GM19099 (cell line): ENCODE measurements around the gene SLC1A7.

ENCODE experiments used
- POLR2A ChIP-seq: IDR thresholded peaks from 3 replicates; pipeline ENCODE4 v1.6.1; 2011; ENCODE audit warnings: low read depth; ENCODE audit not compliant: insufficient read length; ENCODE audit errors: extremely low read depth

The SLC1A7 gene

DNA sequence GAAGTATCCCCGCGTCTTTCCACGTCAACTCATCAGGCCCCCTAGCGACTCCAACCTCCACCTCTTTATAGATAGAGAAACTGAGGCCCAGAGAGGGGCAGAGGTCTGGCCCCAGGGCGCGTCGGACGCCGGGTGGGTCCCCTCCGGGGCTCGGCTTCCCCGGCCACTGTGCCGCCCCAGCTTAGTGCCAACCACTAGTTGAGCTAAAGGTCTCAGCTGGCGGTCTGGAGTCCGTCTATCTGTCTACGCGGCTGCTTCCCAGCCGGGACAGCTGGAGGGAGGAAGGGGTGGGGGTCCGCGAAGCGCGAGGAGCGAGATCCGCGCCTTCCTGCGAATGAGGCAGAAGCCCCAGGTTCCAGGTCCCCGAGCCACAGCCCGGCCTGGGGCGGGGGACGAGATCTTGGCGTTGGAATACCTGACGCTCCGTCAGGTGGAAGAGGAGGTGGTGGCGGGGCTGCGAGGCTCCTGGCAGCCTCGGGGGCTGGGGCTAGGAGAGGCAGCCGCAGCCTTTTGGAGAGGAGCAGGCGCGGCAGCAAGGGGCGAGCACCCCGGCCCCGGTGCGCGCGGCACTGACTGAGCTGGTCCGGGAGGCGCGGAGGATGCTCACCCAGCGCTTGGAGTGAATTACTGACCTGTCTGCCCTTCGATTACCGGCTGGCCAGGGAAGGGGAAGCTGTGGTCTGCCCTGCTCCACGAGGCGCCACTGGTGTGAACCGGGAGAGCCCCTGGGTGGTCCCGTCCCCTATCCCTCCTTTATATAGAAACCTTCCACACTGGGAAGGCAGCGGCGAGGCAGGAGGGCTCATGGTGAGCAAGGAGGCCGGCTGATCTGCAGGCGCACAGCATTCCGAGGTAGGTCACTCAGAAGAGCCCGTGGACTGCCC is 79.5 kb downstream of the SLC1A7 start:
- no peak for TF ChIP-seq POLR2A

DNA sequence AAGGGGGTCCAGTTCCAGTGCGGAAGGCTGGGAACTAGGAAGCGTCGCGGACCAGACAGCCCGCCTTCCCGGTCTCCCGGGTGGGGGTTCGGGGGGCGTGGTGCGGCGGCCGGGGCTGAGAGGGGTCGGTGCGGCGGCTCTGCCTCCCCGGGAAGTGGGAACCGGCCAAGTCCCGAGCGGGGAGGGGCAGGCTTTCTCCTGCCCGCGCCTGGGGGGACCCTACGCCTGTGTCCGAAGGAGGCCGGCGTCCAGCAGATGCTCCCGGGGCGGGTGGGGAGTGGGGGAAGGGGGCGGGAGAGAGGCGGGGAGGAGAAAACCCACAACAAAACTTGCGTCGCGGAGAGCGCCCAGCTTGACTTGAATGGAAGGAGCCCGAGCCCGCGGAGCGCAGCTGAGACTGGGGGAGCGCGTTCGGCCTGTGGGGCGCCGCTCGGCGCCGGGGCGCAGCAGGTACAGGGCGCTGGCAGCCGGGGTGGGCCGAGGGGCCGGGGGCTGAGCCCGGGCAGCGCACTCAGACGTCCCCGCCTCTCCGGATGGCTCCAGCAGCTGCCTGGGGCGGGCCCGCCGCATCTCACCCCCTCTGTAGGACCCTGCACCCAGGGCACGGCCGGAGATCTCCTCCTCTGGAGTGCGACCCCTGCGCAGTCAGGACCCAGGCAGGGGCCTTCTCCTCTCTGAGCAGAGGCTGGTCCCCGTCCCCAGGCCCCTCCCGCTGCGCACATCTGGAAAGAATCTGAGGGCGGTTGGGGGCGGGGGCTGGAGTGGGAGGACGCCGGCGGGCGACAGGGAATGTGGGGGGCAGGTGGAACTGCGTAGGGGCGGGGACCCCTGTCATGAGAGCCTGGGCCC is 80.4 kb downstream of the SLC1A7 start, which contains the start of gene PODN:
PODN (plus strand) TSS at position 355 of the 849 bp plus-strand sequence. CDS start 7,643 bp downstream, outside the sequence.
- no peak for TF ChIP-seq POLR2A

DNA sequence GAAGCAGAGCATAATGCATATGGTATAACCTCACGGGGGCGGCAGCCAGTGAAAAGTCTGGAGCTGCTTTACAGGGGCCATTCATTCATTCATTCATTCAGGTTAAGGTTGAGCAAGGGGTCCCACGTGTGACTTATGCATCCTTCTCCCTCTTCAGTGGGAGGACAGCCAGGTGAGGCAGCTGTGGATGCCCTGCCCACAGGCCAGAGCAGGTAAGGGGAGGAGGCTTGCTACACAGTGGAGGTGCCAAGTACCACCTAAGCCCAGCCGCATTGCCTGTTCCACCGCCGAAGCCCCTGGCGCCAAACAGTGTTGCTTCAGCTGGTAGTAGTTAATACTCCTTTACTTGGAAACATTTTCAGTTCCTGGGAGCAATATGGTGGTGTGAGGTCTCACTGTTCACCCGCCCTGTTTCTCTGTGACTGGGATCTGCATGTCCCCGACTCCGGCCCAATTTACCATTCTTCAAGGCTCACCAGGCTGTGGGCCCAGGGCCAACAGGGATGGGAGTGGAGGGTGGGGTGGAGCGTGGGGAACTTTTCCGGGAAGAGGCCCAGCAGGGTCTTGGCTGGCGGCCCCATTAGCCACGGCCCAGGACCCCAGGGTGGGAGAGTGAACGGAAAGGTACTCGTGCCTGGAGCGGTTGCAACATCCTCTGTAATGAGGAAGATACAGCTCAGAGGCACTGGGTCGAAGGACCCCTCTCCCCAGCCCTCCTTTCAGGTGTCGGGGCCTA is 81.1 kb downstream of the SLC1A7 start:
- no peak for TF ChIP-seq POLR2A

DNA sequence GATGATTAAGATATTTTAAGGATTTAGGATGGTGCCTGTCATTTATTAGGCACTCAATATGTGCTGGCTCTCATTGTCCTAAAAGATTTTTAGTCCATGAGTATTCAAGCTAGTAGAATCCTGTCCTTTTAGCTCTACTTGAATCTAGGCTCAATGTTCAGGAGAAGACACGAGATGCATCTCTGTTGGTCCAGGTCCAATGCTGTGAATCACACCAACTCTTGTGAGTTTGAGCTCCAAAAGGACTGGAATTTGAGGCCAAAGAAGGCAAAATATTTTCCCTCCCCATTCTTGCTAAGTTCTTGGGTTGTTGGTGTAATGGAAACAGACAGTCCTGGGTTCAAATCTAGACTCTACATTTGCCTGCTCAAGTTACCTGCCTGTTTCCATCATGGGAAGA is 81.9 kb downstream of the SLC1A7 start:
- no peak for TF ChIP-seq POLR2A

DNA sequence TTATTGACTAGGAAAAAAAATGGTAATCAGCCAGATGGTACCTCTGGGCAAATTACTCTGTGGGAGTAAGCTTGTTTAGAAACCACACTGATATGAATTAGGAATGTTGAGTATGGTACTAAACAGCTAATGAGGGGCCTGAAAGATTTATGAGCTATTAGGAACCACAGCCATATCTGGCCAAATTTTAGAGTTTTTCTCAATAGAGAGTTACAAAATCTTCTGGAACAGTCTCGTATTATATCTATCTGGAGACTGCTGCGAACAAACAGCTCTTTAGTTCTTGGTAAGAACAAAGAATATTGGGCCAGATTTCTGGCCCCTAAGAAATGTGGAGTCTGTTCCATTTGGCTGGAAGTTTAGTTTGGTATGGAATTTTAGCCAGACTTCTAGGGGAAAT is 85.3 kb downstream of the SLC1A7 start:
- TF ChIP-seq POLR2A = no peak

DNA sequence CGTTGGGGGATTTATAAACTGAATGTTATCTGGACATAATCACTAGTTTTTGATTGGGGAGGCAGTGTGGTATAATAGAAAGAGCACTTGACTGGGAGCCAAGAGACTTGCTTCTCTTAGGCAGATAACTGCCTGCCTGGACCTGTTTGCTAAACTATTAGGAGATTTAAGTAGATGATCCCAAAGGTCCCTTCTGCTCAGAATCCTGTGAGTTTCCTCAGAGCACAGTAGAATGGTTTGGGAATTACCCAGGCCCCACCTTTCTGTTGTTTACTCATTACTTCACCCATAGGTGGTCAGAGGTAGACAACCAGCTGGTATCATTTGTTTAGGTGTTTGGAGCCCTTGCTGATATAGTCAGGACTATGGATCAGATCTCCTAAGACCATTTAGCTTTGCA is 90.8 kb downstream of the SLC1A7 start:
- no peak for TF ChIP-seq POLR2A

DNA sequence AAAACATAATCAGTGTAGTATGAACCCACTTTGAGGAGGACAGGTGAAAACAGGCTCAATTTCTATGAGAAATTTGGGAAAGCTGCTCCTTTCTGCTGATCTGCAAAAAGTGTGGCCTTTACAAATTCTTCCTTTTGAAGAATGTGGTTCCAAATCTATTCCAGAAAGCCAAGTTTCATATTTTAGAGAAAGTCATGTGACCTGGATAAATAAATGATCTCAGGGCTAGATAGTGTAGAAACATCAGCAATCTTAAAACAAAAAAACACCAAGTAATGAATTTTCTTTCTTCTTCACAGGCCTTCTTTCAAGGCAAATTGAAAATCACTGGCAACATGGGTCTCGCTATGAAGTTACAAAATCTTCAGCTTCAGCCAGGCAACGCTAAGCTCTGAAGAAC is 92.1 kb downstream of the SLC1A7 start:
- no peak for TF ChIP-seq POLR2A

DNA sequence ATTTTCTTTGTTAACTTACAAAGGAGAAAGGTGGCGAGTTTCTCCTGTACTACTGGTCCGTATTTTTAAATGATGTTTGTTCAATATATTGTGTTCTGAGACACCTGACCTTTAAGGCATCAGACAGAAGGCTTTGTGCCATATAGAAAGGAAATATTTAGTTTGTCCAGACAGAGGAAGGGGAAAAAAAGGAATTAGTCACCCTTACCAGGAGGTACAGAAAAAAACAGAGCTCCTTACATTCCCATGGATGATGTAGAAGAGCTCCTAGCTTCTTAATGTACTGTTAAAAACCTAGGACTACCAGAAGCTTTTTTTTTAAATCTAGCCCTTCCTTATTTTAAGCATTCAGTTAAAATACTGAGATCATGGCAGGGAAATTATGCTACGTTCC is 92.9 kb downstream of the SLC1A7 start:
- no peak for TF ChIP-seq POLR2A

DNA sequence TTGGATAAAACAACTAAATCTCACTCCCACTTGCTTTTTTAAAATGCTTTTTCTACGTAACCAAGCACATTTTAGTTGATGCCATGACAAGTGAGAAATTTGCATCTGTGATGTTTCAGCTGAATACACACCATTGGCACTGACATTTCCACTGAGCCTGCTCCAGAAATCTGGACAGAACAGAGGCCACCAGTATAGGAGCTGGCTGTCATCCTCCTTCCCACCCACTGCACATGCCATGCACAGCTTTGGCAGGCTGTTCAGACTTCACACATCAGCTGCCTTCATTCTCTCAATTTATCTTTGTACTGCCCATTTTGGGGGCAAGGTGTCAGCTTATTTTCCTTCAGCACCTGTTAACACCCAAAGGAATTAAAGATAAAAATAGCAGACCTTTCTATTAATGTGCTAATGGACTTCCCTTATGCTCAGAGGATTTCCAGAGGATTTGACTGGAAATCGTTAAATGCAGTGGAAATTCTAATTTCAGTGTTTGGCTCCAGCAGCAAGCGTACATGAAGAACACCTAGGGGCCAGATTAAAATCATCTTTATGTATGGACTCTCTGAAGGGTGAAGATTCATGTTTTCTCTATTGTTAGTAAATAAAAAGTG is 93.4 kb downstream of the SLC1A7 start:
- no peak for TF ChIP-seq POLR2A

DNA sequence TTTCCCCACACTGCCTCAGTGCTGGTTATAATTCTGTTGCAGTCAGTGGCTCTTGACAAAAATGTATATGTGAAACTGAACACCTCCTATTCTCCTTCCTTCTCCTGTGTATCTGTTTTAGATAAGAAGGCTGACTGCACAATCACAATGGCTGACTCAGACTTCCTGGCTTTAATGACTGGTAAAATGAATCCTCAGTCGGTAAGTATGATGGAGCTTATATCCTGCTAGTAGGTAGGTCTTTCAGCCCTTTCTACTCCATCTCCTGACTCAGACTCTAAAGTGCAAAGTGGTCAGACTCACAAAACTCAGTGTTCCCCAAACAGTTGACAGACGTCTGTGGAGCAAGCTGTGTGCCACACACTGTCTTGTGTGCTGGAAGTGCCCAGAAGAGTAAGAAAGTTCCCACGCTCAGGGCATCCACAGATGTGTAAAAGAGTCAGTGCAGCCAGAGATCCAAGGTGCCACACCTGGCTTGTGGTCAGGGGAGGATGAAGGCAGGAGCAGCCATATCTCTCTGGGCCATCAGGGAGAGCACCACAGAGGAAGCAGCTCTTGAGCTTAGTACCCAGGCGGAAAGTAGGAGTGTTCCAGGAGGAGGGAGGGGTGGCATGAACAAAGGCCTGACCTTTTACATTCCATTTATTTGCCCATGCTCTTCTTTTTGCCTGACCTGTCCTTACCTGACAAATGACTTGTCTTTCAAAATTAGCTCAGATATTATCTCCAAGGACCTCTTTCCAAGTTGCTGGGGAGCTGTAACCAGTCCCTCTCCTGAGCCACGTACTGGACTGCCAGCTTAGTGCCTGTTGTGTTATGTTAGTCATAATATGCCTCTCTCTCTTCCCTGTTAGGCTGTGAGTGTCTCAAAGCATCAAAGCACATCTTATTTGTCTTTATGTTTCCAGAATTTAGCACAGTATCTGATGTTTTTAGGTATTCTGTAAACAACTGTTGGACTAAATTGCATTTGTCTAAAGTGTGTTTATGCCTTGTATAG is 94.4 kb downstream of the SLC1A7 start:
- no peak for TF ChIP-seq POLR2A

DNA sequence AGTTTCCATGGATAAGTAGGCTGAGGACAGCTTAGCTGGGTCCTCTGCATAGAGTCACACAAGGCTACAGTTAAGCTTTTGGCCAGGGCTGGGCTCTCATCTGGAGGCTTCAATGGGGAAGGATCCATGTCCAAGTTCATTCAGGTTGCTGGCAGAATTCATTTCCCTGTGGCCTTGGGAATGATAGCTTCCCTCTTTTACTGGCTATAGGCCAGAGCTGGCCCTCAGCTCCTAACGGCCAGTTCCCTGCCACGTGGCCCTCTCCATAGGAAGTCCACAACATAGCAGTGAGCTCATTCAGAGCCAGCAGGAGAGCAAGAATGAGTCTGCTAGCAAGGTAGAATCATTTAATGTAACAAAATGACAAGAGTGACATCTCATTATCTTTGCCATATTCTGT is 95.5 kb downstream of the SLC1A7 start:
- no peak for TF ChIP-seq POLR2A

DNA sequence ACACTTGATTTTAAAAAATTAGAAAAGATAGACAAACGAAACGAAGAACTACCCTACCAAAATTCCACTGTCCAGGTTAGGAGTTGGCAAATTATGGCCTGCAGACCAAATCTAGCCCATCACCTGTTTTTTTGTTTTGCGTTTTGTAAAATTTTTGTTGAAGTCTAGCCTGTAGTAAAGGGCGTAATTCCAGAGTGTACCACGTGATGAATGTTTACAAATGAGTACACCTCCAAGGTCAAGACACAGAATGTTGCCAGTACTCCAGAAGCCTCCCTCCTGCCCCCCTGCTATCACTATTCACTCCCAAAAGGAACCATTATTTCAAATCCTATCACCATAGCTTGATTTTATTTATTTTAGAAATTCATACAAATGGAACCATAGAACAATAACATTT is 97.5 kb downstream of the SLC1A7 start:
- no peak for TF ChIP-seq POLR2A

DNA sequence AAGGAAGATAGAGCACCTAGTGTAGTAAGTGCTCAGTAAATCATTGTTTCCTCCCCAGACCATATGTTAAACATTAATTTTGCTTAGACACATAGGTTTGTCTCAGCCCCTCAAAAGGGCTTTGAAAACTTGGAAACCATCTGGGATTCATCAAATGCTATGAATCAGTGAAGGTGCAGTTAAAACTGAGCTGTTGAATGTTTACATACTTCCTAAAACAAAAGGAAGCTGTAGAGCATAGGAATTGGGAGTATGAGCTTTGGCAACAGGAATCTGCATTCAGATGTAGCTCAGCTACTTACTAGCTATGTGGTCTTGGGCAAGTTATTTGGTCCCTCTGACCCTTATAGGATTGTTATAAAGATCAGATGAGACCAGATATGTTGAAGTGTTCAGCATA is 99.2 kb downstream of the SLC1A7 start:
- no peak for TF ChIP-seq POLR2A

DNA sequence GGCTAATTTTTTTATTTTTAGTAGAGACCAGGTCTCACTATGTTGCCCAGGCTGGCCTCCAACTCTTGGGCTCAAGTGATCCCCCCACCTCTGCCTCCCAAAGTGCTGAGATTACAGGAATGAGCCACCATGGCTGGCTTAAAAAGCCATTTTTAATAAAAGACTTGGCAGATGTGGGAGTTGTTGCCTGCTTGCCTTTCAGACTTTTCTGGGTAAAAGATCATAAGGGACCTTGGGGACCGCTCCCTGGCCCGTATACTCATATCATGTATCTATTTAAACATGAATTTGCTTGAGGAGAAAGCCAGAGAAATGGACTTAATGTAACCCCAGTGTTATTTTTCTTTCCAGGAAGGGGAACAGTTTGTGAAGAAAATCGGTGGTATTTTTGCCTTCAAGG is 103.9 kb downstream of the SLC1A7 start:
- TF ChIP-seq POLR2A = no peak
